ENCODE measurements around the gene DNAJC4.

DNA sequence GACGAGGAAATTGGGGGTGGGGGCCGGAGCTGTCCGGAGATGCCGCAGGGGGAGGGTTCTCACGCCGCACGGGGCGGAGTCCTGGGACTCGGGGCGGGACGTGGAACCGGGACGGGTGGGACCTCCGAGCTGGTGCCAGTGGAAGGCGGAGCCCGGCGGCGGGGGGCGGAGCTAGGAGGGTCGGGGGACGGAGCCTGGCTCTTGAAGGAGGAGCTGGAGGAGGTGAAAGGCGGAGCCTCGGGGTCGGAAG is 10.8 kb downstream of the DNAJC4 start:
- TF ChIP-seq, protein P1, sequence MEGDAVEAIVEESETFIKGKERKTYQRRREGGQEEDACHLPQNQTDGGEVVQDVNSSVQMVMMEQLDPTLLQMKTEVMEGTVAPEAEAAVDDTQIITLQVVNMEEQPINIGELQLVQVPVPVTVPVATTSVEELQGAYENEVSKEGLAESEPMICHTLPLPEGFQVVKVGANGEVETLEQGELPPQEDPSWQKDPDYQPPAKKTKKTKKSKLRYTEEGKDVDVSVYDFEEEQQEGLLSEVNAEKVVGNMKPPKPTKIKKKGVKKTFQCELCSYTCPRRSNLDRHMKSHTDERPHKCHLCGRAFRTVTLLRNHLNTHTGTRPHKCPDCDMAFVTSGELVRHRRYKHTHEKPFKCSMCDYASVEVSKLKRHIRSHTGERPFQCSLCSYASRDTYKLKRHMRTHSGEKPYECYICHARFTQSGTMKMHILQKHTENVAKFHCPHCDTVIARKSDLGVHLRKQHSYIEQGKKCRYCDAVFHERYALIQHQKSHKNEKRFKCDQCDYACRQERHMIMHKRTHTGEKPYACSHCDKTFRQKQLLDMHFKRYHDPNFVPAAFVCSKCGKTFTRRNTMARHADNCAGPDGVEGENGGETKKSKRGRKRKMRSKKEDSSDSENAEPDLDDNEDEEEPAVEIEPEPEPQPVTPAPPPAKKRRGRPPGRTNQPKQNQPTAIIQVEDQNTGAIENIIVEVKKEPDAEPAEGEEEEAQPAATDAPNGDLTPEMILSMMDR (conservative IDR thresholded peaks at IDR 0.05; ENCODE audit: low read length): no peak
- no peak for TF ChIP-seq EZH2phosphoT487 (IDR thresholded peaks at IDR 0.05; ENCODE audit: borderline replicate concordance)
